ENCODE data around the gene SLC7A1.

- TF ChIP-seq CTCF (IDR thresholded peaks at IDR 0.05) (no peak), E2F5 (CRISPR knock-in tag; IDR thresholded peaks at IDR 0.05) (no peak), CREB1 (CRISPR knock-in tag; IDR thresholded peaks at IDR 0.05) (no peak), MAX (CRISPR knock-in tag; IDR thresholded peaks at IDR 0.05) (no peak), AR (CRISPR knock-in tag; IDR thresholded peaks at IDR 0.05) (no peak), NR1H2 (CRISPR knock-in tag; IDR thresholded peaks at IDR 0.05) (no peak), OVOL2 (CRISPR knock-in tag; IDR thresholded peaks at IDR 0.05; ENCODE audit: borderline replicate concordance) (no peak), ZNF425 (CRISPR knock-in tag; conservative IDR thresholded peaks at IDR 0.05) (no peak), SP1 (CRISPR knock-in tag; conservative IDR thresholded peaks at IDR 0.05) (no peak), ATF1 (CRISPR knock-in tag; IDR thresholded peaks at IDR 0.05) (no peak), ZNF423 (CRISPR knock-in tag; IDR thresholded peaks at IDR 0.05) (no peak)
These were observed 90.0 kb downstream of the SLC7A1 start for GRCh38 chr13:29505511-29505910.

Measured in WTC11 (cell line).